Brain microvascular endothelial cell (primary cell): Measurements from ENCODE around the gene KIZ.
A peak's percentile ranks its signal among the peaks of the same experiment; 100 is the strongest.

Experiments used
- DNase-seq: peaks from one replicate; pipeline ENCODE4 v3.0.0-alpha.2; 2020
- H3K27ac ChIP-seq: fragments of 250-450 bp; sonication (Bioruptor Pico); 2 replicates; pipeline ENCODE4 v1.5.1; 2020; ENCODE audit warnings: mild to moderate bottlenecking, moderate library complexity
- H3K27me3 ChIP-seq: fragments of 250-450 bp; sonication (Bioruptor Pico); replicated peaks from 2 replicates; pipeline ENCODE4 v1.5.1; 2020; ENCODE audit warnings: mild to moderate bottlenecking
- H3K36me3 ChIP-seq: fragments of 250-450 bp; sonication (Bioruptor Pico); replicated peaks from 2 replicates; pipeline ENCODE4 v1.5.1; 2020; ENCODE audit warnings: mild to moderate bottlenecking
- H3K4me3 ChIP-seq: 2 replicates; pipeline ENCODE4 v1.5.1; 2011; ENCODE audit warnings: low read depth, mild to moderate bottlenecking, control low read depth, low read length, moderate library complexity
- CTCF ChIP-seq: IDR thresholded peaks from 2 replicates; pipeline ENCODE4 v1.5.1; 2011; ENCODE audit warnings: low read depth, mild to moderate bottlenecking, moderate library complexity, low read length, control low read depth, inconsistent platforms; ENCODE audit errors: missing control alignments
- in situ Hi-C: cut with HindIII; loops from 2 replicates; pipeline ENCODE4 v1.10.0; 2017; ENCODE audit warnings: low sequenced_read_pairs, low pct_ligation_motif_present

Gene KIZ

GRCh38 chr20:21182832-21183563 is 57.1 kb downstream of the KIZ start:
- in situ Hi-C loops, result no loop called here
- peak; percentile 64 for DNase-seq
- H3K4me3 ChIP-seq, result no peak overlapping the region
- no peak overlapping the region for H3K27ac ChIP-seq
- H3K27me3 ChIP-seq, result no peaks in the 10 kb centered on the region
- H3K36me3 ChIP-seq, result no peaks in the 10 kb centered on the region
- no peak for TF ChIP-seq CTCF

- no peaks in the 10 kb centered on the region for H3K27me3 ChIP-seq
- no peak overlapping the region for H3K4me3 ChIP-seq
- H3K36me3 ChIP-seq, result no peaks in the 10 kb centered on the region
- no peak overlapping the region for H3K27ac ChIP-seq
- in situ Hi-C loops, result no loop called here
- DNase-seq, result no peak
- TF ChIP-seq CTCF, result no peak
These were observed 57.8 kb downstream of the KIZ start for GRCh38 chr20:21183722-21184121.

GRCh38 chr20:21184819-21185218 is 58.9 kb downstream of the KIZ start:
- no peak for DNase-seq
- Histone ChIP-seq H3K27me3 (no peaks in the 10 kb centered on the region), H3K4me3 (no peak overlapping the region), H3K36me3 (no peaks in the 10 kb centered on the region), H3K27ac (no peak overlapping the region)
- TF ChIP-seq CTCF, result no peak
- in situ Hi-C loops, result no loop called here

- no peak overlapping the region for H3K27ac ChIP-seq
- H3K4me3 ChIP-seq, result no peak overlapping the region
- TF ChIP-seq CTCF, result no peak
- no peaks in the 10 kb centered on the region for H3K27me3 ChIP-seq
- H3K36me3 ChIP-seq, result no peaks in the 10 kb centered on the region
- no peak for DNase-seq
- in situ Hi-C loops, result no loop called here
These were observed 60.0 kb downstream of the KIZ start for GRCh38 chr20:21185849-21186248.

- Histone ChIP-seq H3K27me3 (no peaks in the 10 kb centered on the region), H3K27ac (no peak overlapping the region), H3K4me3 (no peak overlapping the region), H3K36me3 (no peaks in the 10 kb centered on the region)
- TF ChIP-seq CTCF, result no peak
- DNase-seq, result no peak
- in situ Hi-C loops, result no loop called here
These were observed 64.1 kb downstream of the KIZ start for GRCh38 chr20:21189761-21190523.
